Measurements from ENCODE around the gene WDR86.

Gene WDR86

GRCh38 chr7:151389768-151390597, 19.9 kb downstream of the WDR86 start:
- no peak for DNase-seq

- no peak for DNase-seq
Observed at GRCh38 chr7:151389096-151389767, 20.6 kb downstream of the WDR86 start.

GRCh38 chr7:151388430-151388829, 21.4 kb downstream of the WDR86 start:
- DNase-seq, result no peak

- no peak for DNase-seq
Observed at GRCh38 chr7:151388007-151388297, 21.9 kb downstream of the WDR86 start.

GRCh38 chr7:151387161-151388006, 22.5 kb downstream of the WDR86 start:
- DNase-seq, result no peak

GRCh38 chr7:151386301-151387160, 23.3 kb downstream of the WDR86 start:
- DNase-seq, result no peak

GRCh38 chr7:151385626-151386300, 24.1 kb downstream of the WDR86 start:
- no peak for DNase-seq

- DNase-seq, result no peak
Observed at GRCh38 chr7:151384776-151385625, 24.8 kb downstream of the WDR86 start.

- DNase-seq, result no peak
Observed at GRCh38 chr7:151384352-151384697, 25.5 kb downstream of the WDR86 start.

DNA sequence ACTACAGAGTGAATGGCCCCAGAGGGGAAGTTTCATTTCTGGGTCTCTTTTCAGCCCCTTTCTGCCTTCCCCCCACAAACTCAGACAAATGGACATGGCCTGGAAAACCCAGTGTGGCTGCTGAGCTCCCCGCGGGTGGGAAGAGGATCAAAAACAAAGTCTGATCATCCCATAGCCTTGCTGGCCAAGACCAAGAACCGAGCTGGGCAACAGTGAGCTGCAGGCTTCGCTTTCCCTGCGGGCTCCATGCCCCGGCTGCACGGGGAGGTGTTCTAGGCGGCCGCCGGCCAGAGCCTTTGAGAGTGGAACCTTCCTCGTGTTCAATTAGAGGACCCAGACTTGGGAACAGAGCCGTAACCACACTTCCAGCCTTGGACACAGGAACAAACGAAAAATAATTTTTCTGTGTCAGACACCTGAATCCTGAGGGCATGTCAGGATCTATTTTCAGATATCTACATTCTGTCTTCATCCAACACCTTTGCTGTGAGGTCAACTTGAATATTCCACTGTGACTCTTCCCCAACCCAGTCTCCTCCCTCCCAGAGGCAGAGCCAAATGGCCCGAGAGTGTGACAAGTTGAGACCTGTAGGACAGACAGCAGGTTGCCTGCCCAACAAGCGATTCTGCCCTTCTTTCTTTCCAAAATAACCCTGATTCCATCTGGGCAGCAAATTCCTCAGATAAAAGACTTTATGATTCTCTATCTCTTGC, 26.0 kb downstream of the WDR86 start:
- no peak for DNase-seq

DNA sequence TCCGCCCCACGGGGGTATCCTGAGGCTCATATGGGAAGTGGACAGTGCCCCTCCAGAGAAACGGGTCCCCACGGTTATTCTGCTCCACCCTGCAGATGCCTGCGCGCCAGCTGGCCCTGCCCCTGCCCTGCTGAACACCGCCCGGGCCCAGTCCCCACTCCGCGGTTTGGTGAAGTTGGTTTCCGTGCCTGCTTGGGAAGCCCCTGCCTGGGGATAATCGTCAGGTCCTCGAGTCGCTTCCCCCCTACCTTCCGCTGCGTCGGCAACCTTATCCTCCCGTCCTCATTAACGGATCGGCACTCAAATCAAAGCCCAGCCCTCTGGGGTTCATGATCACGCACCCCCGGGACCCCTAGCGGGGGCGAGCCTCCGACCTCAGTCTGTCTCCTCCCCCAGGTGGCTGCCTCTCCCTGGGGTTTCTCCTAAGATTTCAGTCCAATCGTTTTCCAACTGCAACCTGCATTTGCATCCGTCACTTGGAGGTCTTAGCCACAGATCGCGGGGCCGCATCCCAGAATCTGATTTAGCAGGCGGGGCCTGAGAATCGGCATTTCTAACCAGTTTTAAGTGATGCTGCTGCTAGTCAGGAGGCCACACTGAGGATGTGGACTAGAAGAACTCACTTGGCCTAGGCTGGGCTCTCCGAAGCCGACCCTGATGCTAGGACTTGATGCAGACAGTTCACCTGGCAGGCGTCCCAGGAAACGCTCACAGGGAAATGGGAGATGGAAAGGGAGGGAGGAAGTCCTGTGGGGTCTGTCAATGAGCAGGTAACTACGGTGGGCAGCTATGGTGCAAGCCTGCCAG, 27.6 kb downstream of the WDR86 start:
- no peak for DNase-seq

GRCh38 chr7:151381348-151382078, 28.3 kb downstream of the WDR86 start:
- no peak for DNase-seq

DNA sequence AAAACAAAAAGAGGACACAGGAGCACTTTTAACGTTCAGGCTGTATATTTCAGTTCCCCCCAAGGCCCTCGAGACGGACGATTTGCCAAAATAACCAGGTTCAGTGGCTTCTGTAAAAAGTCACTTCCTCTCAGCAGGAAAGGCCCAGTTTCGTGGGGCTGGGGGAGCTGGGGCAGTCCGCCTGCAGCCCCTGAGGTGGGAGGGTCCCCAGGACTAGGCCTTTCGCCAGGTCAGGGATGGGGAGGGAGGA, 28.8 kb downstream of the WDR86 start:
- no peak for DNase-seq

DNA sequence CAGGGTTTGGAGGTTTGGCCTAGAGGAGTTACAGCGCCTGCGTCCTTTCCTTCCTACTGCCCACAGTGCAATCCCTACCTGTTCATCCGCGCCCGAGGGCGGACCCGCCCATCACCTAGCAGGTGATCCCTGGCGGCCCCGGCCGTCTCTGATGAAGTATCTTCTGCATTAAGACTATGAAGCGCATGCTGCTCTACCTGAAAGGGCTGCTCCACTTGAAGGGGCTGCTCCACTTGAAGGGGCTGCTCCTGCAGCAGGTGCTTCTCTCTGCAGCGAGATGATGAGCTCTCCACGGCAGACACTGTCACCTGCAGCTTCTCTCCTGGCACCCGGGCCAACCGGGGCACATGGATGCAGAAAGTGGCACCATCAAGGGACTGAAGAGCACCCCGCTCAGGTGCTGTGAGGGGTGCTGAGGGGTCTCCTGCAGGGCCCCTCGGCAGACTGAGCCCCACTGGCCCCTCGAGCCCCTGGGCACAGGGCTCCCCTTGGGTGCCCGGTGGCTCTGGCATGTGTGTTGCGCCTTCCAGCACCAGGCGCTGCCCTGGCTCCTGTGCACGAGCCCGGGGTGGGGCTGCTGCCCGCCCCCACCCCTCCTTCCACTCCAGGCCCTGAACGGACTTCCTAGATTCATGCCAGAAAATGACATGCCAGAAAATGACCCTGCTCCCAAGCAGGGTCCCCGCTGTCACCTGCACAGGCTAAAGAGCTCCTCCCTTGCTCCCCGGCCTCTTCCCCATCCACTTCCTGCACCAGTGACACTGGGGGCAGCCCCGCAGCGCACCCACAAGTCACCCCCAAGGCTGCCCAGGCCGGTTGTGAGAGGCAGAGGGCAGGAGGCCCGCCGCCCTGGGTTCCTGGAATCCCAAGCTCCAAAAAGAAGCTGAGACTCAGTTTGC, 29.4 kb downstream of the WDR86 start:
- no peak for DNase-seq

DNA sequence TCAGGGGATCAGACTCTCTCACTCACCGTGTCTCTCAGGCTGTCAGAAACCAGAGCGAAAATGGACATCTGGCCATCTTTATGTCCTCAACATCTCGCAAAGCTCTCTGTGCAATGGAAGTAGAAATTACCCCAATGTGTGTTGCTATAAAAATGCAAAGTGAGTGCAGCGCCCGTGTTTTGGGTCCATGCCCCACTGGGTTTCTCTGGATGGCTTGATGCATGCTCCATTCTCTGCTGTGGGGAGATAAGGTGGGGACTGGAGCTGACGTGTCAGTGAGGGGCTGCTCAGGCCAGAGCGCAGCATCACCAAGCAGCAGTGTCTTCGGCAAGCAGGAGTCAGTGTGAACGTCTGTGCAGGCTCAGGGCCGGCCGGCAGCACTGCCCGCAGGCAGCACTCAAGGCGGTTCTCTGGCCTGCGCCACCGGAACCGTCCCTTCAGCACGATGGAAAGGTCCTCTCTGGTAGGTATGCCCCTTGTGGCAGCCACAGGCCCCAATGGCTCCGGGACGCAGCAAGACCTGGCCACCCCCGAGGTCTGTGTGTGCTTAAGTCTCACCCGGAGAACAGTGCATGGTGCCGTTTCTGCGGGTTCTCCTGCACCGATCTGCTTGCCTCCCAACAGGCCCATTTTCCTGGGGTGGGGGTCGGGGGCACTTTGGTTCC, 30.2 kb downstream of the WDR86 start:
- DNase-seq, result no peak

GRCh38 chr7:151379193-151379520, 30.7 kb downstream of the WDR86 start:
- DNase-seq, result no peak

DNA sequence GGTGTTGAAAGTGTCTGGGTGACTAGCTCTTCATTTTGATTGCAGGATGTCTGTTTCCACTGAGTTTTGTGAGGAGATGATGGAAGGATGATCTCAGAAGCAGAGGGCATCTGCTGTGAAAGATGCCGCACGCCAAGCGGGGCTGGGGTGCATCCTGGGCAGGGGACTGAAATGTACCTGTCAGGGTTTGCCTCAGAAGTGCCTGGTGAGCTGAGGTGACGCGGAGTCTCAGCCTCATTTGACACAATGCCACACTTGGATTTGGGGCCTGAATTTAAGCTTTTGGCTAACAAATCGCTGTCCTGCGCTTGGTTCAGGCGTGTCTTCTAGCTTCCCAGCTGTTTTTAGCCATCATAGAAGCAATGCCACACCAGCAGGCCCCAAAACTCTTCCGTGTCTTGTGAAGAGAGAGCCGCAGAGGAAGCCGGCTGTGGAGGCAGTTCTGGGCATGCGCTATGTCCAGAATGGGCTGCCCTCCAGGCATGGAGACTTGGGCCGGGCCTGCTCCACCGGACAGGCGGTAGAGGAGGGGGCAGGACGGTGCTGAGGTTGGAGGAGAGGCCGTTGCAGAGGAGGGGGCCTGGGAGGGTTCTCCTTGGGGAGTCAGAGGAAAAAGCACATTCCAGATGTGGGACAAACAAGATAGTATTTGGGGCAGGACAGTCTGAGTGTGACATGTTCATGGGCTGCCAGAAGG, 31.2 kb downstream of the WDR86 start:
- no peak for DNase-seq
